ENCODE measurements around the gene AHRR.

- TF ChIP-seq CTCF (IDR thresholded peaks at IDR 0.05; ENCODE audit: low read length) = no peak
- no peak for TF ChIP-seq EZH2 (IDR thresholded peaks at IDR 0.05; ENCODE audit: borderline replicate concordance, low read length)
Observed at GRCh38 chr5:427415-428087, 106.0 kb downstream of the AHRR start.
